IMR-90 (cell line): ENCODE measurements around the gene CIRBP. TPM values are rescaled to one million over a fixed set of nuclear protein-coding genes. Genes with fewer than 3 reads are reported as not detected.

ENCODE experiments used
- ATAC-seq: fragments of 200-7000 bp; cut with Tn5 transposase; 2 replicates; pipeline ENCODE4 v1.9.1; 2020; ENCODE audit warnings: low read depth, mild to moderate bottlenecking, moderate library complexity
- BruUV-seq: library from RNA; stranded (reverse); fragments of 400-500 nt; replicated peaks from 2 replicates; lab custom pipeline; 2021; lab: Mats Ljungman, UMichigan
- CTCF ChIA-PET: fragments of 300-600 bp; formaldehyde crosslinking; extraction: SDS; loops from one replicate; lab custom pipeline; 2021; ENCODE audit warnings: antibody characterized with exemption; lab: Yijun Ruan, JAX
- POLR2A ChIA-PET: fragments of 300-600 bp; sonication (Branson Sonifier 250); formaldehyde crosslinking; loops from one replicate; lab custom pipeline; 2022; ENCODE audit warnings: antibody characterized with exemption; ENCODE audit not compliant: unreplicated experiment; lab: Charles Lee
- DNase-seq: peaks from one replicate; pipeline ENCODE4 v3.0.0; 2013
- H2AFZ ChIP-seq: replicated peaks from 2 replicates; pipeline ENCODE3; 2013; ENCODE audit warnings: low read length, mild to moderate bottlenecking; ENCODE audit not compliant: poor library complexity
- H2AK5ac ChIP-seq: 2 replicates; pipeline ENCODE4 v1.6.1; 2013; ENCODE audit warnings: low read depth, low read length, inconsistent platforms
- H2AK9ac ChIP-seq: replicated peaks from 2 replicates; pipeline ENCODE3; 2013; ENCODE audit warnings: mild to moderate bottlenecking, low read depth, low read length, moderate library complexity; ENCODE audit not compliant: poor library complexity
- H2BK120ac ChIP-seq: 2 replicates; pipeline ENCODE4 v1.6.1; 2013; ENCODE audit warnings: low read depth, low read length, inconsistent platforms
- H2BK15ac ChIP-seq: 3 replicates; pipeline ENCODE4 v1.6.1; 2013; ENCODE audit warnings: low read depth, low read length, inconsistent platforms
- H2BK20ac ChIP-seq: 2 replicates; pipeline ENCODE4 v1.6.1; 2013; ENCODE audit warnings: low read depth, mild to moderate bottlenecking, inconsistent platforms, low read length, moderate library complexity
- H2BK5ac ChIP-seq: 2 replicates; pipeline ENCODE4 v1.6.1; 2013; ENCODE audit warnings: mild to moderate bottlenecking, low read depth, low read length, inconsistent platforms; ENCODE audit not compliant: poor library complexity, severe bottlenecking
- H3K14ac ChIP-seq: replicated peaks from 2 replicates; pipeline ENCODE4 v1.6.1; 2013; ENCODE audit warnings: low read depth, low read length, inconsistent platforms
- H3K18ac ChIP-seq: 2 replicates; pipeline ENCODE4 v1.6.1; 2013; ENCODE audit warnings: low read depth, low read length, control low read depth
- H3K23ac ChIP-seq: 2 replicates; pipeline ENCODE4 v1.6.1; 2013; ENCODE audit warnings: low read depth, low read length, inconsistent platforms
- H3K27ac ChIP-seq: 2 replicates; pipeline ENCODE4 v1.5.1; 2013; ENCODE audit warnings: mild to moderate bottlenecking, control low read depth, low read length; ENCODE audit not compliant: insufficient read depth
- H3K27me3 ChIP-seq: 2 replicates; pipeline ENCODE4 v1.6.1; 2013; ENCODE audit warnings: low read length; ENCODE audit not compliant: control insufficient read depth, insufficient read depth
- H3K36me3 ChIP-seq: 2 replicates; pipeline ENCODE4 v1.6.1; 2013; ENCODE audit warnings: low read length, mixed read lengths; ENCODE audit not compliant: control insufficient read depth, insufficient read depth
- H3K4ac ChIP-seq: 2 replicates; pipeline ENCODE4 v1.6.1; 2013; ENCODE audit warnings: low read depth, low read length, inconsistent platforms
- H3K4me1 ChIP-seq: 2 replicates; pipeline ENCODE4 v1.6.1; 2013; ENCODE audit warnings: low read length, mixed read lengths; ENCODE audit not compliant: control insufficient read depth, insufficient read depth
- H3K4me2 ChIP-seq: 2 replicates; pipeline ENCODE4 v1.6.1; 2013; ENCODE audit warnings: low read depth, mild to moderate bottlenecking, control low read depth, low read length, moderate library complexity
- H3K4me3 ChIP-seq: 2 replicates; pipeline ENCODE4 v1.5.1; 2013; ENCODE audit warnings: low read depth, mild to moderate bottlenecking, control low read depth, low read length, moderate library complexity; ENCODE audit not compliant: insufficient read depth
- H3K56ac ChIP-seq: 2 replicates; pipeline ENCODE4 v1.6.1; 2013; ENCODE audit warnings: low read length, inconsistent platforms; ENCODE audit not compliant: insufficient read depth; ENCODE audit errors: extremely low read depth
- H3K79me1 ChIP-seq, 2 experiments: 2 replicates each; pipeline ENCODE4 v1.6.1; 2013; ENCODE audit warnings: low read length in 2 of 2, inconsistent platforms in 1 of 2, low read depth in 1 of 2
- H3K9ac ChIP-seq: 2 replicates; pipeline ENCODE4 v1.6.1; 2013; ENCODE audit warnings: low read depth, low read length, control low read depth
- H3K9me1 ChIP-seq: 2 replicates; pipeline ENCODE4 v1.6.1; 2013; ENCODE audit warnings: low read length, inconsistent platforms; ENCODE audit not compliant: insufficient read depth
- H3K9me3 ChIP-seq: 2 replicates; pipeline ENCODE4 v1.6.1; 2013; ENCODE audit warnings: low read length; ENCODE audit not compliant: control insufficient read depth, insufficient read depth
- H4K20me1 ChIP-seq: 2 replicates; pipeline ENCODE4 v1.6.1; 2013; ENCODE audit warnings: low read length, inconsistent platforms; ENCODE audit not compliant: insufficient read depth
- H4K5ac ChIP-seq: 2 replicates; pipeline ENCODE4 v1.6.1; 2013; ENCODE audit warnings: mild to moderate bottlenecking, low read depth, low read length, control low read depth
- H4K8ac ChIP-seq, 2 experiments: 2 replicates each; pipeline ENCODE4 v1.6.1; 2013; ENCODE audit warnings: low read depth in 2 of 2, low read length in 2 of 2, control low read depth in 1 of 2, inconsistent platforms in 1 of 2
- H4K91ac ChIP-seq: 2 replicates; pipeline ENCODE4 v1.6.1; 2013; ENCODE audit warnings: low read depth, low read length, inconsistent platforms; ENCODE audit not compliant: insufficient read depth
- BHLHE40 ChIP-seq: fragments of 150-350 bp; IDR thresholded peaks from 2 replicates; pipeline ENCODE4 v1.6.1; 2016; ENCODE audit warnings: mild to moderate bottlenecking, low read depth, low read length
- CEBPB ChIP-seq: IDR thresholded peaks from 2 replicates; pipeline ENCODE4 v1.6.1; 2012; ENCODE audit warnings: low read depth, low read length, improper control_type of control experiment
- FOS ChIP-seq: fragments of 150-350 bp; IDR thresholded peaks from 2 replicates; pipeline ENCODE4 v1.6.1; 2016; ENCODE audit warnings: low read depth, low read length
- MAFK ChIP-seq: IDR thresholded peaks from 2 replicates; pipeline ENCODE4 v1.6.1; 2012; ENCODE audit warnings: low read depth, low read length, improper control_type of control experiment
- MAZ ChIP-seq: IDR thresholded peaks from 2 replicates; pipeline ENCODE4 v1.6.1; 2012; ENCODE audit warnings: low read depth, mild to moderate bottlenecking, low read length, improper control_type of control experiment, moderate library complexity, borderline replicate concordance
- MXI1 ChIP-seq: IDR thresholded peaks from 2 replicates; pipeline ENCODE4 v1.6.1; 2012; ENCODE audit warnings: low read depth, mild to moderate bottlenecking, low read length, moderate library complexity, borderline replicate concordance
- NFE2L2 ChIP-seq: fragments of 150-350 bp; IDR thresholded peaks from 2 replicates; pipeline ENCODE4 v1.6.1; 2016; ENCODE audit warnings: low read depth, mild to moderate bottlenecking, low read length
- POLR2A ChIP-seq: IDR thresholded peaks from 2 replicates; pipeline ENCODE4 v1.6.1; 2012; ENCODE audit warnings: mild to moderate bottlenecking, low read depth, low read length
- RAD21 ChIP-seq: IDR thresholded peaks from 2 replicates; pipeline ENCODE4 v1.6.1; 2012; ENCODE audit warnings: low read length, improper control_type of control experiment
- RFX5 ChIP-seq: IDR thresholded peaks from 2 replicates; pipeline ENCODE4 v1.8.0; 2012; ENCODE audit warnings: low read depth, mild to moderate bottlenecking, low read length, moderate library complexity
- SMC3 ChIP-seq: fragments of 150-350 bp; IDR thresholded peaks from 2 replicates; pipeline ENCODE4 v1.6.1; 2016; ENCODE audit warnings: low read depth, mild to moderate bottlenecking, antibody characterized with exemption, low read length, moderate library complexity
- WGBS, 2 experiments: methylation state at CpG; one replicate each; pipeline versions ENCODE4 v1.1.5 to v1.1.7; 2013; ENCODE audit warnings: missing lambda C conversion rate in 2 of 2; ENCODE audit not compliant: insufficient read length in 1 of 2; ENCODE audit errors: extremely low coverage in 2 of 2; 5-methylcytosine and 5-hydroxymethylcytosine counted together
- dilution Hi-C: fragments of 300-500 bp; cut with HindIII; formaldehyde crosslinking; loops from one replicate; pipeline ENCODE4 v1.14.3; 2018; ENCODE audit warnings: low sequenced_read_pairs; ENCODE audit not compliant: unreplicated experiment
- in situ Hi-C: fragments of 300-500 bp; cut with MboI; formaldehyde crosslinking; loops from 3 replicates; pipeline ENCODE4 v1.14.3; 2019; ENCODE audit warnings: low sequenced_read_pairs, inconsistent platforms, mixed read lengths
- intact Hi-C: fragments of 100-400 bp; cut with micrococcal nuclease; formaldehyde crosslinking; loops from 2 replicates; pipeline ENCODE4 v1.10.0; 2022
- polyA plus RNA-seq, 3 experiments: library from polyadenylated mRNA; depleted of rRNA; stranded (reverse); fragments of >200 nt; gene quantifications; 2 replicates each; pipeline ENCODE4 v1.2.3, GENCODE V29; 2012; ENCODE audit warnings: low replicate concordance in 1 of 3
- total RNA-seq: library from RNA; depleted of rRNA; stranded (reverse); fragments of >200 nt; gene quantifications from 2 replicates; pipeline ENCODE4 v1.2.3, GENCODE V29; 2012
- TF ChIP-seq, protein P1 (sequence below): fragments of 150-350 bp; IDR thresholded peaks from 2 replicates; pipeline ENCODE4 v1.6.1; 2017; ENCODE audit warnings: mild to moderate bottlenecking, antibody characterized with exemption, low read length, low read depth
- TF ChIP-seq, protein P2 (sequence below): conservative IDR thresholded peaks from 2 replicates; pipeline ENCODE4 v1.5.1; 2012; ENCODE audit warnings: mild to moderate bottlenecking, low read depth, low read length, improper control_type of control experiment

The CIRBP gene
- total and polyA plus RNA-seq, 2 of the 4 experiments (the other 2 are of a cell fraction): 299 to 542 TPM

DNA sequence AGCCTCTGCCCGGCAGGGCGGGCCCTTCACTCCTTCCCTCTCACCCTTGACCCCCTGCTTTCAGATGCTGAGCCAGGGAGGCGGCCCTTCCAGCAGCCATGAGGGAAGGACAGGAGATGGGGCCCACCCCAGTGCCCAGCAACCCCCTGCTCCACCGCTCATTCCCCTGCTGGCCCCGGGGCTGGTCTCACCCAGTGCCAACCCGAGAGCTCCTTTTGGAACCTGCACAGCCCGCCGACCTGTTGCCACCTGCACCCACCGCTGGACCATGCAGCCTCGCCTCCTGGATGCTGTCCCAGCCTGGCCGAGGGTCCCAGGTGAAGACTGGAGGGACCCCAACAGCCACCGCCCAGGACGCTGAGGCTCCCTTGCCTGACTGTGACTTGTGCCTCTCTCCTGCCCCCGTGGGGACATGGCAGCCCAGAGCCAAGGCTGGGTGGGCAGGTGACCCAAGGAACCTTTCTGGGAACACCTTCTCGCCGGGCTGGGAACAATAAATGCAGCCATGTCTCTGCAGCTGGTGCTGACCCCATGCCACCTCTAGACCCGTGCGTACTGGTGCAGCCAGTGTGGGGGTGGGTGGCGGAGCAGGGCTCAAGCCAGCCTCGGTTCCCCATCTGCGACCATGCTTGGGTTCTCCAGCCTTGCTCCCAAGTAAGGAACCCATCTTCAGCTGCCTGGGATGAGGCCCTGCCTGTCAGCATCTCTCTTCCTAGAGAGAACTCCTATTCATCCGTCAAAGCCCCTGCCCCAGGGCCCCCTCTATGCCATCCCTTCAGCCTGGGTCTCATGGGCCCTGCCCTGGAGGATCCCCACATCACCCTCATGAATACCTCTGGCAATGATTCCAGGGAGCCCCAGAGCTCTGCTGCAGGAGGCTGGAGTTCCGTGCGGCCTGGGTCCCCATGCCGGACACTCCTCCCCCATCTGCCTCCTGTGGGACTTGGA is 9.9 kb downstream of the CIRBP start:
- no peak overlapping the region for H3K4ac ChIP-seq
- in situ Hi-C loops: no loop called here
- no peak overlapping the region for H3K4me3 ChIP-seq
- no peak overlapping the region for H4K5ac ChIP-seq
- DNase-seq (no peak), ATAC-seq (no peak)
- H3K9me1 ChIP-seq: no peaks in the 10 kb centered on the region
- CTCF ChIA-PET: interaction anchor here (0.6 to 1.7 kb wide), 6 partner anchors 9 to 96 kb away, joined by 3 to 8 read pairs (median 3); partner anchors contain the start of gene CIRBP
- H3K18ac ChIP-seq: no peak overlapping the region
- H4K8ac ChIP-seq: no peak overlapping the region
- H3K79me1 ChIP-seq: peaks cover 12 to 33% of the 10 kb centered on the region in 2 experiments; a peak in 3 of 4 replicates
- H2BK5ac ChIP-seq: no peak overlapping the region
- no peak overlapping the region for H2BK20ac ChIP-seq
- no peak for TF ChIP-seq RAD21
- TF ChIP-seq MXI1: no peak
- no peak for TF ChIP-seq RFX5
- TF ChIP-seq, protein P1, sequence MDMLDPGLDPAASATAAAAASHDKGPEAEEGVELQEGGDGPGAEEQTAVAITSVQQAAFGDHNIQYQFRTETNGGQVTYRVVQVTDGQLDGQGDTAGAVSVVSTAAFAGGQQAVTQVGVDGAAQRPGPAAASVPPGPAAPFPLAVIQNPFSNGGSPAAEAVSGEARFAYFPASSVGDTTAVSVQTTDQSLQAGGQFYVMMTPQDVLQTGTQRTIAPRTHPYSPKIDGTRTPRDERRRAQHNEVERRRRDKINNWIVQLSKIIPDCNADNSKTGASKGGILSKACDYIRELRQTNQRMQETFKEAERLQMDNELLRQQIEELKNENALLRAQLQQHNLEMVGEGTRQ: no peak
- TF ChIP-seq NFE2L2: no peak
- no peak for TF ChIP-seq BHLHE40
- no peak for TF ChIP-seq MAFK
- TF ChIP-seq POLR2A: no peak
- TF ChIP-seq, protein P2, sequence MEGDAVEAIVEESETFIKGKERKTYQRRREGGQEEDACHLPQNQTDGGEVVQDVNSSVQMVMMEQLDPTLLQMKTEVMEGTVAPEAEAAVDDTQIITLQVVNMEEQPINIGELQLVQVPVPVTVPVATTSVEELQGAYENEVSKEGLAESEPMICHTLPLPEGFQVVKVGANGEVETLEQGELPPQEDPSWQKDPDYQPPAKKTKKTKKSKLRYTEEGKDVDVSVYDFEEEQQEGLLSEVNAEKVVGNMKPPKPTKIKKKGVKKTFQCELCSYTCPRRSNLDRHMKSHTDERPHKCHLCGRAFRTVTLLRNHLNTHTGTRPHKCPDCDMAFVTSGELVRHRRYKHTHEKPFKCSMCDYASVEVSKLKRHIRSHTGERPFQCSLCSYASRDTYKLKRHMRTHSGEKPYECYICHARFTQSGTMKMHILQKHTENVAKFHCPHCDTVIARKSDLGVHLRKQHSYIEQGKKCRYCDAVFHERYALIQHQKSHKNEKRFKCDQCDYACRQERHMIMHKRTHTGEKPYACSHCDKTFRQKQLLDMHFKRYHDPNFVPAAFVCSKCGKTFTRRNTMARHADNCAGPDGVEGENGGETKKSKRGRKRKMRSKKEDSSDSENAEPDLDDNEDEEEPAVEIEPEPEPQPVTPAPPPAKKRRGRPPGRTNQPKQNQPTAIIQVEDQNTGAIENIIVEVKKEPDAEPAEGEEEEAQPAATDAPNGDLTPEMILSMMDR: no peak
- TF ChIP-seq SMC3: no peak
- no peak for TF ChIP-seq CEBPB
- no peak for TF ChIP-seq FOS
- TF ChIP-seq MAZ: no peak
- no peak overlapping the region for H3K9ac ChIP-seq
- H3K56ac ChIP-seq: no peak overlapping the region
- intact Hi-C loops: loop anchor here (1.0 to 5.0 kb wide), 4 partner anchors 83 to 128 kb away; partner anchors contain the start of genes DAZAP1 and NDUFS7
- H3K27ac ChIP-seq: no peak overlapping the region
- H4K91ac ChIP-seq: no peak overlapping the region
- H2AK5ac ChIP-seq: no peak overlapping the region
- no peak overlapping the region for H3K23ac ChIP-seq
- H3K4me2 ChIP-seq: no peak overlapping the region
- dilution Hi-C loops: no loop called here
- no peak overlapping the region for H2BK15ac ChIP-seq
- peaks cover 30% of the 10 kb centered on the region for H4K20me1 ChIP-seq
- no peaks in the 10 kb centered on the region for H3K9me3 ChIP-seq
- H2AK9ac ChIP-seq: peak overlapping the region; percentile 80
- H2AFZ ChIP-seq: no peak overlapping the region
- POLR2A ChIA-PET: no interaction called here
- BruUV-seq: no TSS peak
- no peak overlapping the region for H3K14ac ChIP-seq
- 96% methylated on average over 11 of the region's 25 CpGs; no CpG with 5 or more reads in 1 of the 2 experiments for WGBS, 2 experiments
- peaks cover 13% of the 10 kb centered on the region for H3K4me1 ChIP-seq
- peaks cover 6% of the 10 kb centered on the region; the same call in 1 of the 2 replicates for H3K27me3 ChIP-seq
- H3K36me3 ChIP-seq: peaks cover 20% of the 10 kb centered on the region
- H2BK120ac ChIP-seq: no peak overlapping the region
